ENCODE data around the gene CIPC.
A peak's percentile ranks its signal among the peaks of the same experiment; 100 is the strongest.

Gene CIPC

GRCh38 chr14:77120771-77121743 lies 23.0 kb downstream of the CIPC start:
- TF ChIP-seq CTCF (IDR thresholded peaks at IDR 0.05; ENCODE audit: low read depth, low read length, missing control alignments), result no peak
- in situ Hi-C loops (cut with HindIII; ENCODE audit: low sequenced_read_pairs), result no loop called here
- DNase-seq (ENCODE audit: low read depth), result no peak
- H3K4me3 ChIP-seq (ENCODE audit: low read depth, low read length), result no peak overlapping the region

GRCh38 chr14:77122526-77123125 lies 24.6 kb downstream of the CIPC start:
- TF ChIP-seq CTCF (IDR thresholded peaks at IDR 0.05; ENCODE audit: low read depth, low read length, missing control alignments), result no peak

DNA sequence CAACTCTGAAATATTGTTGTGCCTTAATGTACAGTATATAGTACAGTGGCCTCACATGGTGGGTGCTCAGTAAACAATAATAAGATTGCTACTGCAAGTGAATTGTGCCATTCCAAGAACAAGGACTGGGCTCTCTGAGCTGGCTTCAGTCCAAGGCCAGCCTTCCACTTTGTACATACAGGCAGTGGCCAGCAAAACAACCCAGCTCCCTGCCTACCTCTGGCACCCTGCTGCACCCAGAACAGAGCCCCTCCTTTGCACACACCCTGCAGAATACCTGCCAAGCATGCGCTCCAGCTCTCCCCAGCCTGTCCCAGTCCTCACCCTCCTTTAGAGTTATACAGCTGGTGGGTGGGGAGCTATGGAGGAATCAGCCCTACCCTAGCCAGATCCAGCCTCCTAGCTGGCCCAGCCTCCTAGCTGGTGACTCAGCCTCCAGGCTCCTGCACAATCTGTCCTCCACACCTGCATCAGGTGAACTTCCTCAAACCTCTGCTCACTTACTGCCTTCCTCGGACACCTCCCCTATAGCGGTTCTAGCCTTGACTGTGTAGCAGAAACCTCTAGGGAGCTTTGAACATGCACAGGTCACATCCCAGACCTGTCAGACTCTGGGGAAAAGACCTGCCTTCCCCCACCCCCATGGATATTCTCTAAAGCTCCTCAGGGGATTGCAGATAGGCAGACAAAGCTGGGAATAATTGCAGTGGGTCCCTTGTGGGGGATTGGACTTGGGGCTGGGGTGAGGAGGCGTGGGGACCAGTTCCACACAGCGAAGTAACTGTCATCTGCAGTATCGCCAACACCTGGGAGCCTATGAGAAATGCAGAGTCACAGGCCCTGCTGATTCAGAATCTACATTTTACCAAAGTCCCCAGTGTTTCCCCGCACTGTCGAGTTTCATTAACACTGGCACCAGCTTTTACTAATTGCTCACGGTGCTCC lies 25.6 kb downstream of the CIPC start:
- TF ChIP-seq CTCF (IDR thresholded peaks at IDR 0.05; ENCODE audit: low read depth, low read length, missing control alignments), result no peak

More at GRCh38 chr14:77122526-77123125, 24.6 kb downstream of the CIPC start:
- no peak for DNase-seq (ENCODE audit: low read depth)
- H3K4me3 ChIP-seq (ENCODE audit: low read depth, low read length), result no peak overlapping the region
- in situ Hi-C loops (cut with HindIII; ENCODE audit: low sequenced_read_pairs), result no loop called here

DNA sequence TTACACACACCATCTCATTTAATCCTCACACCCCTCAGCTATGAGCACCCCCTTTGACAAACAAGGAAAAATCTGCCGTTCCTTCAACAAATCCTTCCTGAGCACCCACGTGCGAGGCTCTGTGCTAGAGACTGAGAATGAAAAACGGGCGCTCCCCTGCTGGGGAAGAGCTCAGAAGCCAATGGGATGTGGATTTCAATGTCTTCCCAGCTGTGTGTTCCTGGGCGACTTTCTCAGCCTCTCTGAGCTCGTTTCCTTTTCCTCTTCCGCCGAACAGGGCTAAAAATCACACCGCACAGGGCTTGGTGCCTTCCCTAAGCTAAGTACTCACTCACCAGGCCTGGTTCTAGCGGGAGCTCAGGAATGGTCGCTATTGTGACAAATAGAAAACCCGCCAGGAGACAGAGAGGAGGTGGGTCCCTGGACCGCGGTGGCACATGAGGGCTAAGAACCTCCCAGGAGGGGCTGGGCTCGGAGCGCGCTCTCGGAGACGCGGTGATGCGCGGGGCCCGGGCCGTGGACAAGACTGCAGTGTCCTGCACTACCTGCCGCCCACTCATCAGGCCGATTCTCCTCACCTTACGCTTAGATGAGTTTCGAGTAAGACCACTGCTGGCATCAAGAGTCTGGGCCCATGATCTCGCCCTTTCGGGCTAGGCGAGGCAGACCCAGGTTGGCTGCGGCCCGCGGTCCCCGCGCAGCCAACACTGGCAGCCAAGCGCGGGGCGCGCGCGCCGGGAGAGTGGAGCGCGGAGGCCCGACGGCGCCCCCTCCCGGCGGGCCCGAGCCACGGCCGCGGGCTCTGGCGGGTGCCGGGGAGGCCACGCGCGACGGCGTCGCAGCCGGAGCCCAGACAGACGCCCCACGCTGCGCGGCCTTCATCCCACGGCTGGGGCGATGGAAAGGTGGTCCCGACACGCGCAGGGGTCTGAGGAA lies 26.6 kb downstream of the CIPC start:
- H3K4me3 ChIP-seq (ENCODE audit: low read depth, low read length), result peak overlapping the region; percentile 36
- in situ Hi-C loops (cut with HindIII; ENCODE audit: low sequenced_read_pairs), result no loop called here
- peak; percentile 29 for TF ChIP-seq CTCF (IDR thresholded peaks at IDR 0.05; ENCODE audit: low read depth, low read length, missing control alignments)
- no peak for DNase-seq (ENCODE audit: low read depth)

More for the DNA sequence above, 25.6 kb downstream of the CIPC start:
- in situ Hi-C loops (cut with HindIII; ENCODE audit: low sequenced_read_pairs), result no loop called here
- DNase-seq (ENCODE audit: low read depth), result no peak
- H3K4me3 ChIP-seq (ENCODE audit: low read depth, low read length), result no peak overlapping the region

- TF ChIP-seq CTCF (IDR thresholded peaks at IDR 0.05; ENCODE audit: low read depth, low read length, missing control alignments), result no peak
- no peak overlapping the region for H3K4me3 ChIP-seq (ENCODE audit: low read depth, low read length)
- in situ Hi-C loops (cut with HindIII; ENCODE audit: low sequenced_read_pairs), result no loop called here
- no peak for DNase-seq (ENCODE audit: low read depth)
These were observed 27.3 kb downstream of the CIPC start for GRCh38 chr14:77125281-77125801.
